Measurements from ENCODE around the gene IGFLR1. TPM values are rescaled to one million over a fixed set of nuclear protein-coding genes. Genes with fewer than 3 reads are reported as not detected.

The IGFLR1 gene
- total and polyA plus RNA-seq, 3 experiments from 2014 or later = 96.7 to 110 (median 108) TPM

GRCh38 chr19:35731779-35732405 is 10.4 kb downstream of the IGFLR1 start:
- Histone ChIP-seq H3K9me3 (ENCODE audit: low read length) (no peaks in the 10 kb centered on the region), H3K36me3 (ENCODE audit: insufficient read depth, low read length) (peaks cover 48% of the 10 kb centered on the region), H3K4me3 (ENCODE audit: low read length) (no peak overlapping the region), H3K27me3 (ENCODE audit: insufficient read depth, low read length, poor library complexity, severe bottlenecking) (no peaks in the 10 kb centered on the region), H3K27ac (ENCODE audit: low read depth, low read length) (no peak overlapping the region), H3K4me1 (ENCODE audit: insufficient read depth, low read length) (peaks cover 7% of the 10 kb centered on the region)
- no peak for DNase-seq
- ChIA-PET POLR2A (no interaction called here), CTCF (no interaction called here)
- peaks cover 5 to 10% (median 9%) of the 10 kb centered on the region in 3 donors for H3K4me1 Mint-ChIP-seq
- peaks cover 10 to 86% (median 16%) of the 10 kb centered on the region in 3 donors for H3K36me3 Mint-ChIP-seq
- no peaks in the 10 kb centered on the region for H3K9me3 Mint-ChIP-seq
- no peaks in the 10 kb centered on the region for H3K27me3 Mint-ChIP-seq
- no peak overlapping the region for H3K4me3 Mint-ChIP-seq
- no peak overlapping the region for H3K27ac Mint-ChIP-seq

- Histone ChIP-seq H3K36me3 (ENCODE audit: insufficient read depth, low read length) (peaks cover 52% of the 10 kb centered on the region), H3K27ac (ENCODE audit: low read depth, low read length) (no peak overlapping the region), H3K4me3 (ENCODE audit: low read length) (no peak overlapping the region), H3K27me3 (ENCODE audit: insufficient read depth, low read length, poor library complexity, severe bottlenecking) (no peaks in the 10 kb centered on the region), H3K4me1 (ENCODE audit: insufficient read depth, low read length) (peaks cover 1% of the 10 kb centered on the region), H3K9me3 (ENCODE audit: low read length) (no peaks in the 10 kb centered on the region)
- no peaks in the 10 kb centered on the region for H3K9me3 Mint-ChIP-seq
- peaks cover 10 to 84% (median 16%) of the 10 kb centered on the region in 3 donors for H3K36me3 Mint-ChIP-seq
- H3K27ac Mint-ChIP-seq = peak overlapping the region in 3 of 8 donors; percentile 26 to 63 (median 46)
- peaks cover 2 to 7% (median 5%) of the 10 kb centered on the region in 3 donors for H3K4me1 Mint-ChIP-seq
- no peaks in the 10 kb centered on the region for H3K27me3 Mint-ChIP-seq
- DNase-seq = no peak
- no peak overlapping the region for H3K4me3 Mint-ChIP-seq
- ChIA-PET CTCF (interaction anchor here (1.5 kb wide), 1 partner anchor 13 kb away, joined by 3 read pairs; the partner anchor contains the start of gene KMT2B), POLR2A (no interaction called here)
Observed at GRCh38 chr19:35731353-35731752, 10.9 kb downstream of the IGFLR1 start.

- no peaks in the 10 kb centered on the region for H3K9me3 ChIP-seq (ENCODE audit: low read length)
- H3K4me3 ChIP-seq (ENCODE audit: low read length) = no peak overlapping the region
- peaks cover 62% of the 10 kb centered on the region for H3K36me3 ChIP-seq (ENCODE audit: insufficient read depth, low read length)
- H3K9me3 Mint-ChIP-seq = no peaks in the 10 kb centered on the region
- H3K4me1 Mint-ChIP-seq = peaks cover 0 to 7% (median 4%) of the 10 kb centered on the region in 3 donors
- peaks cover 10 to 84% (median 17%) of the 10 kb centered on the region in 3 donors for H3K36me3 Mint-ChIP-seq
- ChIA-PET POLR2A (no interaction called here), CTCF (interaction anchor here (1.4 to 1.5 kb wide), 2 partner anchors 10 to 12 kb away, joined by 3 to 4 read pairs; partner anchors contain the start of gene KMT2B)
- no peak overlapping the region for H3K4me3 Mint-ChIP-seq
- DNase-seq = no peak
- peak overlapping the region in 2 of 8 donors; percentile 67 to 76 for H3K27ac Mint-ChIP-seq
- H3K4me1 ChIP-seq (ENCODE audit: insufficient read depth, low read length) = no peaks in the 10 kb centered on the region
- H3K27me3 ChIP-seq (ENCODE audit: insufficient read depth, low read length, poor library complexity, severe bottlenecking) = no peaks in the 10 kb centered on the region
- no peaks in the 10 kb centered on the region for H3K27me3 Mint-ChIP-seq
- H3K27ac ChIP-seq (ENCODE audit: low read depth, low read length) = no peak overlapping the region
Observed at GRCh38 chr19:35730326-35730725, 11.9 kb downstream of the IGFLR1 start.

GRCh38 chr19:35729763-35730162 is 12.5 kb downstream of the IGFLR1 start:
- H3K36me3 Mint-ChIP-seq = peaks cover 10 to 86% (median 19%) of the 10 kb centered on the region in 3 donors

GRCh38 chr19:35729021-35729420 is 13.2 kb downstream of the IGFLR1 start:
- ChIA-PET CTCF (interaction anchor here (1.4 kb wide), 2 partner anchors 11 to 15 kb away, joined by 3 to 4 read pairs; no protein-coding TSS in a partner anchor), POLR2A (no interaction called here)
- no peaks in the 10 kb centered on the region for H3K4me1 ChIP-seq (ENCODE audit: insufficient read depth, low read length)

More at GRCh38 chr19:35729763-35730162, 12.5 kb downstream of the IGFLR1 start:
- H3K36me3 ChIP-seq (ENCODE audit: insufficient read depth, low read length) = peaks cover 65% of the 10 kb centered on the region
- no peak overlapping the region for H3K27ac Mint-ChIP-seq
- no peaks in the 10 kb centered on the region for H3K9me3 ChIP-seq (ENCODE audit: low read length)
- H3K9me3 Mint-ChIP-seq = no peaks in the 10 kb centered on the region
- H3K4me1 ChIP-seq (ENCODE audit: insufficient read depth, low read length) = no peaks in the 10 kb centered on the region
- no peak overlapping the region for H3K27ac ChIP-seq (ENCODE audit: low read depth, low read length)
- H3K27me3 Mint-ChIP-seq = no peaks in the 10 kb centered on the region
- no peak overlapping the region for H3K4me3 Mint-ChIP-seq
- ChIA-PET POLR2A (interaction anchor here (0.6 kb wide), 1 partner anchor 69 kb away, joined by 3 read pairs; no protein-coding TSS in a partner anchor), CTCF (interaction anchor here (1.4 to 1.5 kb wide), 2 partner anchors 11 to 12 kb away, joined by 3 to 4 read pairs; partner anchors contain the start of gene KMT2B)
- DNase-seq = no peak
- H3K4me1 Mint-ChIP-seq = peaks cover 0 to 7% (median 4%) of the 10 kb centered on the region in 3 donors
- no peak overlapping the region for H3K4me3 ChIP-seq (ENCODE audit: low read length)
- no peaks in the 10 kb centered on the region for H3K27me3 ChIP-seq (ENCODE audit: insufficient read depth, low read length, poor library complexity, severe bottlenecking)

GRCh38 chr19:35727956-35728706 is 14.1 kb downstream of the IGFLR1 start:
- Histone ChIP-seq H3K4me3 (ENCODE audit: low read length) (no peak overlapping the region), H3K9me3 (ENCODE audit: low read length) (no peaks in the 10 kb centered on the region), H3K27me3 (ENCODE audit: insufficient read depth, low read length, poor library complexity, severe bottlenecking) (no peaks in the 10 kb centered on the region), H3K36me3 (ENCODE audit: insufficient read depth, low read length) (peaks cover 79% of the 10 kb centered on the region), H3K4me1 (ENCODE audit: insufficient read depth, low read length) (no peaks in the 10 kb centered on the region), H3K27ac (ENCODE audit: low read depth, low read length) (no peak overlapping the region)
- POLR2A ChIA-PET = interaction anchor here (0.9 to 1.5 kb wide), 2 partner anchors 9 to 20 kb away, joined by 3 to 5 read pairs; partner anchors contain the start of gene LIN37
- peak overlapping the region in 1 of 8 donors; percentile 86 for H3K27ac Mint-ChIP-seq
- H3K9me3 Mint-ChIP-seq = no peaks in the 10 kb centered on the region
- peaks cover 5 to 88% (median 16%) of the 10 kb centered on the region in 3 donors for H3K36me3 Mint-ChIP-seq
- CTCF ChIA-PET = interaction anchor here (1.1 to 1.4 kb wide), 2 partner anchors 9 to 16 kb away, joined by 3 to 5 read pairs; no protein-coding TSS in a partner anchor
- H3K4me3 Mint-ChIP-seq = peak overlapping the region in 2 of 7 donors; percentile 32 to 34
- H3K27me3 Mint-ChIP-seq = no peaks in the 10 kb centered on the region
- peaks cover 0 to 5% (median 3%) of the 10 kb centered on the region in 3 donors for H3K4me1 Mint-ChIP-seq
- DNase-seq = no peak

More at GRCh38 chr19:35729021-35729420, 13.2 kb downstream of the IGFLR1 start:
- no peaks in the 10 kb centered on the region for H3K27me3 ChIP-seq (ENCODE audit: insufficient read depth, low read length, poor library complexity, severe bottlenecking)
- H3K27ac Mint-ChIP-seq = no peak overlapping the region
- no peaks in the 10 kb centered on the region for H3K9me3 Mint-ChIP-seq
- no peaks in the 10 kb centered on the region for H3K9me3 ChIP-seq (ENCODE audit: low read length)
- no peaks in the 10 kb centered on the region for H3K27me3 Mint-ChIP-seq
- H3K4me3 ChIP-seq (ENCODE audit: low read length) = no peak overlapping the region
- H3K36me3 ChIP-seq (ENCODE audit: insufficient read depth, low read length) = peaks cover 70% of the 10 kb centered on the region
- peaks cover 0 to 5% (median 0%) of the 10 kb centered on the region in 3 donors for H3K4me1 Mint-ChIP-seq
- no peak for DNase-seq
- H3K36me3 Mint-ChIP-seq = peaks cover 6 to 86% (median 15%) of the 10 kb centered on the region in 3 donors
- no peak overlapping the region for H3K27ac ChIP-seq (ENCODE audit: low read depth, low read length)
- no peak overlapping the region for H3K4me3 Mint-ChIP-seq

- Mint-ChIP-seq H3K27me3 (no peaks in the 10 kb centered on the region), H3K36me3 (peaks cover 5 to 94% (median 16%) of the 10 kb centered on the region in 3 donors), H3K9me3 (no peaks in the 10 kb centered on the region), H3K4me1 (peaks cover 0 to 7% (median 4%) of the 10 kb centered on the region in 3 donors), H3K4me3 (no peak overlapping the region), H3K27ac (no peak overlapping the region)
- Histone ChIP-seq H3K9me3 (ENCODE audit: low read length) (no peaks in the 10 kb centered on the region), H3K27ac (ENCODE audit: low read depth, low read length) (no peak overlapping the region), H3K4me1 (ENCODE audit: insufficient read depth, low read length) (no peaks in the 10 kb centered on the region), H3K36me3 (ENCODE audit: insufficient read depth, low read length) (peaks cover 87% of the 10 kb centered on the region), H3K27me3 (ENCODE audit: insufficient read depth, low read length, poor library complexity, severe bottlenecking) (no peaks in the 10 kb centered on the region), H3K4me3 (ENCODE audit: low read length) (no peak overlapping the region)
- ChIA-PET POLR2A (interaction anchor here (0.8 to 1.5 kb wide), 3 partner anchors 9 to 21 kb away, joined by 3 to 5 read pairs (median 3); partner anchors contain the start of gene LIN37), CTCF (interaction anchor here (1.1 to 1.4 kb wide), 2 partner anchors 10 to 17 kb away, joined by 3 to 5 read pairs; no protein-coding TSS in a partner anchor)
- DNase-seq = no peak
Observed at GRCh38 chr19:35727053-35727955, 14.9 kb downstream of the IGFLR1 start.
